ENCODE results near the gene MISP. TPM values are rescaled to one million over a fixed set of nuclear protein-coding genes. Genes with fewer than 3 reads are reported as not detected.
A peak's percentile ranks its signal among the peaks of the same experiment; 100 is the strongest.

The MISP gene
- total and polyA plus RNA-seq, 12 donors, result 0.01 TPM; not detected in 11

DNA sequence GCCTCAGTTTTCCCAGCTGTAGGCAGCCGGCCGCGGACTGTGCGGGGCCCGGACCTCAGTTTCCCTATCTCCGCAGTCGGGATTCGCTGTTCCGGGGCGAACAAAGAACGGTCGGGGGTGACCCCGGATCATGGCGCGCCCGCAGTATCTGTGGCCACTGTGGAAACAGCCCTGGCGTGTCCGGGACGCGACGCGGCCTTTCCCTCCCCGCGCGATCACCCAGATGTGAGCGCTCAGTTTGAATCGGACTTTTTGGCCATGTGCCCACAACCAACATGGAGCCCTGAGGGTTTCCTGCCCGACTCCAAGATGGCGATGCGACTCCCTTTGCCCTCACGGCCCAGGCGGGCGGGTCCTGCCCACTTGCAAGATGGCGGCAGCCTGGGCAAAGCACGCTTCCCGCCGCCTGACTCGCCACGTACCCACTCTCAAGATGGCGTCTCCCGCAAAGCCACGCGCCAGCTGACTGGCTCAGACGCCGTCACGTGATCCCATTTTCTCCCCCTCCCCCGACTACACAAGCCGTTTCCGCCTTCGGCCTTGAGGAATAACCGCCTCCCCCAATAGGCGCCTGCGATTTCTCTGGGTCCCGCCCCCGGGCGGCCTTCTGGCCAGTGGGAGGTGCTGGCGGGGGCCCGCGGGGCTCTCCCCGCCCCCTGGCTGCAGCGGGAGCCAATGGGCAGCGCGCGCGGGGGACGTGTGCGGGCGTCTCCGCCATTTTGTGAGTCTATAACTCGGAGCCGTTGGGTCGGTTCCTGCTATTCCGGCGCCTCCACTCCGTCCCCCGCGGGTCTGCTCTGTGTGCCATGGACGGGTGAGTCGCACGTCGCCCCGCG lies 46.0 kb downstream of the MISP start, which contains the start of gene PTBP1:
Gene PTBP1 (plus strand): TSS at position 761 of the 836 bp plus-strand sequence. CDS start 46 bp downstream, at position 807.
- peaks cover 0 to 38% (median 0%) of the 10 kb centered on the region in 9 donors for H3K36me3 ChIP-seq
- H3K4me3 ChIP-seq, result peak within 1 kb of the TSS; percentile 61 to 95 (median 86)
- H3K9me3 ChIP-seq, result no peaks in the 10 kb centered on the region
- 0 to 1% methylated on average over 81 to 83 of the region's 83 CpGs for WGBS, 2 donors
- intact Hi-C loops (cut with DNase I), result loop anchor here in 2 of 10 donors (2.0 to 10.0 kb wide), 3 partner anchors 14 to 290 kb away; partner anchors contain the start of genes CFD (in 1 of the 2), ELANE (in 1 of the 2) and TPGS1 (in 1 of the 2)
- H3K27me3 ChIP-seq, result no peaks in the 10 kb centered on the region
- TF ChIP-seq, protein P1, sequence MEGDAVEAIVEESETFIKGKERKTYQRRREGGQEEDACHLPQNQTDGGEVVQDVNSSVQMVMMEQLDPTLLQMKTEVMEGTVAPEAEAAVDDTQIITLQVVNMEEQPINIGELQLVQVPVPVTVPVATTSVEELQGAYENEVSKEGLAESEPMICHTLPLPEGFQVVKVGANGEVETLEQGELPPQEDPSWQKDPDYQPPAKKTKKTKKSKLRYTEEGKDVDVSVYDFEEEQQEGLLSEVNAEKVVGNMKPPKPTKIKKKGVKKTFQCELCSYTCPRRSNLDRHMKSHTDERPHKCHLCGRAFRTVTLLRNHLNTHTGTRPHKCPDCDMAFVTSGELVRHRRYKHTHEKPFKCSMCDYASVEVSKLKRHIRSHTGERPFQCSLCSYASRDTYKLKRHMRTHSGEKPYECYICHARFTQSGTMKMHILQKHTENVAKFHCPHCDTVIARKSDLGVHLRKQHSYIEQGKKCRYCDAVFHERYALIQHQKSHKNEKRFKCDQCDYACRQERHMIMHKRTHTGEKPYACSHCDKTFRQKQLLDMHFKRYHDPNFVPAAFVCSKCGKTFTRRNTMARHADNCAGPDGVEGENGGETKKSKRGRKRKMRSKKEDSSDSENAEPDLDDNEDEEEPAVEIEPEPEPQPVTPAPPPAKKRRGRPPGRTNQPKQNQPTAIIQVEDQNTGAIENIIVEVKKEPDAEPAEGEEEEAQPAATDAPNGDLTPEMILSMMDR (IDR thresholded peaks at IDR 0.05), result peak in 7 of 9 donors; percentile 14 to 48 (median 29)
- ATAC-seq, result peak; percentile 87 to 95 (median 92)
- H3K4me1 ChIP-seq, result peaks cover 30 to 57% (median 54%) of the 10 kb centered on the region in 9 donors
- DNase-seq, result peak; percentile 99 to 100
- peak within 1 kb of the TSS; percentile 90 to 100 (median 98) for H3K27ac ChIP-seq

DNA sequence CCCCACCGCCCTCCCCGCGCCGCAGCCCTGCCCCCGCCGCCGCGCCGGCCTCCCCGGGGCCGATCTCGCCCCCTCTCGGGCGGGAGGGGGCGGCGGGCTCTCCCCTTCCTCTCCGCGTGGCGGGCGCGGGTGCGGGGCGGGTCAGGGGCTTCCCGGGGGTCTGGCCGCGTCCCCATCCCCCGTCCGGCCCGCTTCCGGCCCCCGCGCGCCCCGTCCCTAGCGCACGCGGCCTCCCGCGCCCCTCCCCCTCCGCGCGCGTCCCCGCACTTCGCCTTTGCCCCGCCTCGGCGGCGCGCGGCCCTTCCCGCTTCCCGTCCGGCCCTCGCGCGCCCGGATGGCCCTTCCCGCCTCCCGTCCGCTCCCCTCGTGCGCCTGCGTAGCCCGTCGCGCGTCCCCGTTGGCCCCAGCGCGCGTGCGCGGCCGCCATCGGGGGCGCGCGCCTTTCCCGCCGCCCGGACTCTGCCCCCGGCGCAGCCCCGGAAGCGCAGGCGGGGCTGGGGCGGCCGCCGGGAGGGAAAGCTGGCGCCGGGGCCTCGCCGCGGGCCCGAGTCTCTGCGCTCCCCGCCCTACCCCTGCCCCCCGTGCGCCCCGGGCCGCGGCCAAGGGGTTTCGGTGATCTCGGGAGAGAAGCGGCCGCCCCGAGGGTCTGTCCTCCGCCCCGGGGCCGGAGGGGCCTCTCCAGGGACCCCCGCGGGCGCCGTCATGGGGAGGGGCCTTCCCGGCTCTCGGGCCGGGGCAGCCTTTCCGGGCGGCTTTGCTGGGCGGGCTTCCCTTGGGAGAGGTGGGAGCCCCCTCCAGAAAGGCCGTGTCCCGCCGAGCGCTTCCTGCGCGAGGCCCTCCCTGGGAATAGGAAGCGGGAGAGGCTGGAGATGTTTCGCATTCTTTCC lies 46.9 kb downstream of the MISP start:
- H3K9me3 ChIP-seq, result no peaks in the 10 kb centered on the region
- peak overlapping the region; percentile 90 to 100 (median 98) for H3K27ac ChIP-seq
- ATAC-seq (peak; percentile 1 to 45 (median 22)), DNase-seq (peak; percentile 92 to 93)
- peaks cover 35 to 57% (median 56%) of the 10 kb centered on the region in 9 donors for H3K4me1 ChIP-seq
- peaks cover 0 to 46% (median 0%) of the 10 kb centered on the region in 9 donors for H3K36me3 ChIP-seq
- no peaks in the 10 kb centered on the region for H3K27me3 ChIP-seq
- WGBS, 2 donors, result 0 to 1% methylated on average over 86 to 109 of the region's 129 CpGs
- H3K4me3 ChIP-seq, result peak overlapping the region; percentile 61 to 95 (median 86)
- intact Hi-C loops (cut with DNase I), result loop anchor here in 2 of 10 donors (2.0 to 10.0 kb wide), 3 partner anchors 15 to 290 kb away; partner anchors contain the start of genes CFD (in 1 of the 2), ELANE (in 1 of the 2) and TPGS1 (in 1 of the 2)
- TF ChIP-seq, protein P1 (IDR thresholded peaks at IDR 0.05), result peak in 1 of 9 donors; percentile 1

DNA sequence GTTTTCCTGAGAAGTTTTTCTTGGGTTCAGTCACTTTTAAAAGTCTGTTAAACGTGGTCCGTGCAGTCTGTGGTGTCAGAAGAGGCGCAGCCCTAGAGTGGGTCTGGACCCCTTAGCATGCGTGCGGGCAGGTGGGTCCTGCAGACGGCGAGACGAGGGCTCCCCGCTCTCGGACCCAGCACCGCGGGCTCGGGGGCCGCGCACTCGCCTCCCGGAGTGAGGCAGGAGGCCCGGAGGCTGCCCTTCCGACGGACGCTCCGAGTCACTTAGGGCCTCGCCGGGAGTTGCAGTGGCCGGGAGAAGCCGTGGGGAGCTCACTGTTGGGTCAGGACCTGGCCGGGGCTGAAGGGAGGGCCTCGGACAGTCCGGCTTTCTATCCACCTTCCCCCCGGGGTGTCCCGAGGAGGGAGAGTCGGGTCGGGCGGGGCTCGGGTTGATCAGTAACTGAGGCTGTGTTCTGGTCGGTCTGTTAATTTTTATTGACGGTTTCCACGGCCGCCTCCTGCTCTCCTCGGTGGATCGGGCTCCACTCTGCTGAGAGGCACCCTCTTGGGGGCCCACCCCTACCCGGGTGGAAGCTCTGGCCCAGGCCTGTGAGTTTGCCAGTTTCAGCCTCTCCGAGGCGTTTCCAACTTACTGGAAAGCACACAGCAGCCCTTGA lies 47.6 kb downstream of the MISP start:
- DNase-seq (no peak), ATAC-seq (no peak)
- no peaks in the 10 kb centered on the region for H3K9me3 ChIP-seq
- intact Hi-C loops (cut with DNase I), result loop anchor here in 2 of 10 donors (5.0 to 10.0 kb wide), 2 partner anchors 56 to 291 kb away; partner anchors contain the start of genes CFD (in 1 of the 2), ELANE (in 1 of the 2) and TPGS1 (in 1 of the 2)
- peaks cover 0 to 54% (median 0%) of the 10 kb centered on the region in 9 donors for H3K36me3 ChIP-seq
- H3K27me3 ChIP-seq, result no peaks in the 10 kb centered on the region
- WGBS, 2 donors, result 1% methylated on average over 44 of the region's 44 CpGs
- TF ChIP-seq, protein P1 (IDR thresholded peaks at IDR 0.05), result no peak
- H3K4me1 ChIP-seq, result peaks cover 42 to 65% (median 62%) of the 10 kb centered on the region in 9 donors
- H3K27ac ChIP-seq, result peak overlapping the region; percentile 90 to 100 (median 98)
- peak overlapping the region; percentile 61 to 95 (median 86) for H3K4me3 ChIP-seq

Data from heart right ventricle (tissue), 16 donors.